GM19193 (cell line): ENCODE data around the gene TTC28.

ENCODE experiments used
- POLR2A ChIP-seq: IDR thresholded peaks from 4 replicates; pipeline ENCODE4 v1.6.1; 2011; ENCODE audit not compliant: insufficient read depth, insufficient read length; ENCODE audit errors: extremely low read depth

Gene TTC28

GRCh38 chr22:28185130-28185529, 494.5 kb downstream of the TTC28 start:
- TF ChIP-seq POLR2A: no peak

GRCh38 chr22:28183078-28183860, 496.4 kb downstream of the TTC28 start:
- TF ChIP-seq POLR2A: no peak

- TF ChIP-seq POLR2A: no peak
These were observed 498.6 kb downstream of the TTC28 start for GRCh38 chr22:28180804-28181731.

- TF ChIP-seq POLR2A: no peak
These were observed 500.2 kb downstream of the TTC28 start for GRCh38 chr22:28179392-28179791.

GRCh38 chr22:28175730-28176492, 503.7 kb downstream of the TTC28 start:
- TF ChIP-seq POLR2A: no peak

GRCh38 chr22:28174509-28174908, 505.1 kb downstream of the TTC28 start:
- no peak for TF ChIP-seq POLR2A

GRCh38 chr22:28172892-28173670, 506.6 kb downstream of the TTC28 start:
- no peak for TF ChIP-seq POLR2A

- TF ChIP-seq POLR2A: no peak
These were observed 507.9 kb downstream of the TTC28 start for GRCh38 chr22:28171712-28172111.

GRCh38 chr22:28171115-28171514, 508.5 kb downstream of the TTC28 start:
- no peak for TF ChIP-seq POLR2A

GRCh38 chr22:28155808-28156207, 523.8 kb downstream of the TTC28 start:
- TF ChIP-seq POLR2A: no peak

- no peak for TF ChIP-seq POLR2A
These were observed 524.8 kb downstream of the TTC28 start for GRCh38 chr22:28154861-28155260.

GRCh38 chr22:28151151-28151816, 528.4 kb downstream of the TTC28 start:
- TF ChIP-seq POLR2A: no peak

GRCh38 chr22:28148816-28149465, 530.7 kb downstream of the TTC28 start:
- TF ChIP-seq POLR2A: no peak
